ENCODE results near the gene P2RY13. TPM values are rescaled to one million over a fixed set of nuclear protein-coding genes. Genes with fewer than 3 reads are reported as not detected.

The P2RY13 gene
- total RNA-seq, 1 experiment from 2014 or later, result not detected

DNA sequence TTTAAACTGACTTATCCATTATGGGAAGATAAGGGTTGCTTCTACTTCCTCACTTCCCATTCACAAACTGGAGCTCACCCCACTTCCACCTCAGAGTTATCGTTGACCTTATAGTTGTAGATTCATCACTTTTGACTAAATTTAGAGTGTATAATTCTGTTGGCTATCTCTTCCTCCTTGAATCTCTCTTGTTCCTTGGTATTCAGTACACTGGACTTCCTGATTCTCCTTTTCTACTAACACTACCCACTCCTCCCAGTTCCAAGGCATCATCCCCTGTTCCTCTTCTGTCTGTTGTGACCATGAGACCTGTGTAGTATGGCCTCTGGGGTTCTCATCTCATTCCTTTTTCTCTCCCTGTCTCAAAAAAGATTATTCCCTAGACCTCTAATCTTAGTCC is 6.8 kb downstream of the P2RY13 start:
- no peaks in the 10 kb centered on the region for H3K4me1 ChIP-seq (ENCODE audit: insufficient read depth, low read length)
- TF ChIP-seq, protein P1, sequence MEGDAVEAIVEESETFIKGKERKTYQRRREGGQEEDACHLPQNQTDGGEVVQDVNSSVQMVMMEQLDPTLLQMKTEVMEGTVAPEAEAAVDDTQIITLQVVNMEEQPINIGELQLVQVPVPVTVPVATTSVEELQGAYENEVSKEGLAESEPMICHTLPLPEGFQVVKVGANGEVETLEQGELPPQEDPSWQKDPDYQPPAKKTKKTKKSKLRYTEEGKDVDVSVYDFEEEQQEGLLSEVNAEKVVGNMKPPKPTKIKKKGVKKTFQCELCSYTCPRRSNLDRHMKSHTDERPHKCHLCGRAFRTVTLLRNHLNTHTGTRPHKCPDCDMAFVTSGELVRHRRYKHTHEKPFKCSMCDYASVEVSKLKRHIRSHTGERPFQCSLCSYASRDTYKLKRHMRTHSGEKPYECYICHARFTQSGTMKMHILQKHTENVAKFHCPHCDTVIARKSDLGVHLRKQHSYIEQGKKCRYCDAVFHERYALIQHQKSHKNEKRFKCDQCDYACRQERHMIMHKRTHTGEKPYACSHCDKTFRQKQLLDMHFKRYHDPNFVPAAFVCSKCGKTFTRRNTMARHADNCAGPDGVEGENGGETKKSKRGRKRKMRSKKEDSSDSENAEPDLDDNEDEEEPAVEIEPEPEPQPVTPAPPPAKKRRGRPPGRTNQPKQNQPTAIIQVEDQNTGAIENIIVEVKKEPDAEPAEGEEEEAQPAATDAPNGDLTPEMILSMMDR (conservative IDR thresholded peaks at IDR 0.05), result no peak
- no peak overlapping the region for H4K91ac ChIP-seq (ENCODE audit: insufficient read length, low read depth, low read length)
- Mint-ChIP-seq H3K27ac (no peak overlapping the region), H3K4me1 (peaks cover 10 to 21% of the 10 kb centered on the region in 2 experiments), H3K9me3 (no peaks in the 10 kb centered on the region), H3K27me3 (ENCODE audit: low read depth) (no peaks in the 10 kb centered on the region), H3K36me3 (ENCODE audit: insufficient read depth in 1 of 3, low read depth in 3 of 3) (no peaks in the 10 kb centered on the region; a peak in 1 of 7 replicates), H3K4me3 (no peak overlapping the region)
- H3K23ac ChIP-seq (ENCODE audit: insufficient read length, low read depth, low read length), result no peak overlapping the region
- no peak overlapping the region for H3K9ac ChIP-seq (ENCODE audit: extremely low read depth, insufficient read length, low read length)
- no peak overlapping the region for H3K56ac ChIP-seq (ENCODE audit: insufficient read length, low read depth, low read length)
- no peaks in the 10 kb centered on the region for H3K23me2 ChIP-seq (ENCODE audit: insufficient read length, low read depth, low read length, poor library complexity, severe bottlenecking)
- no peak overlapping the region for H2AK5ac ChIP-seq (ENCODE audit: insufficient read length, low read length)
- H3K4ac ChIP-seq (ENCODE audit: low read depth, low read length), result no peak overlapping the region
- H2BK15ac ChIP-seq (ENCODE audit: low read depth, low read length), result no peak overlapping the region
- no peak overlapping the region for H3K18ac ChIP-seq (ENCODE audit: insufficient read length, low read depth, low read length)
- no peak overlapping the region for H3K4me2 ChIP-seq (ENCODE audit: insufficient read depth, insufficient read length, low read length)
- H3K27ac ChIP-seq (ENCODE audit: insufficient read length, low read depth, low read length), result no peak overlapping the region
- H2BK5ac ChIP-seq (ENCODE audit: insufficient read length, low read length), result no peak overlapping the region
- no CpG with 5 or more reads among the region's 1 CpG for WGBS (ENCODE audit: extremely low coverage, insufficient read length, low lambda C conversion rate)
- no peaks in the 10 kb centered on the region for H3K27me3 ChIP-seq (ENCODE audit: insufficient read depth, low read length)
- no peak for DNase-seq
- no peak overlapping the region for H2AFZ ChIP-seq (ENCODE audit: low read length)
- no peak overlapping the region for H2BK12ac ChIP-seq (ENCODE audit: insufficient read length, low read depth, low read length)
- H2BK20ac ChIP-seq (ENCODE audit: low read depth, low read length, poor library complexity, severe bottlenecking), result no peak overlapping the region
- no peaks in the 10 kb centered on the region for H3K79me1 ChIP-seq (ENCODE audit: insufficient read depth, low read depth, low read length, poor library complexity, severe bottlenecking)
- no peak overlapping the region for H3K14ac ChIP-seq (ENCODE audit: insufficient read depth, low read length)
- H4K5ac ChIP-seq (ENCODE audit: insufficient read length, low read depth, low read length), result no peak overlapping the region
- H3K9me3 ChIP-seq (ENCODE audit: control insufficient read depth, low read depth, low read length), result no peaks in the 10 kb centered on the region
- no peak overlapping the region for H4K8ac ChIP-seq (replicated peaks; ENCODE audit: insufficient read length, low read depth, low read length)
- H3T11ph ChIP-seq (ENCODE audit: low read length), result no peak overlapping the region
- no peak overlapping the region for H2BK120ac ChIP-seq (ENCODE audit: low read depth, low read length, poor library complexity, severe bottlenecking)
- no peaks in the 10 kb centered on the region for H4K20me1 ChIP-seq (ENCODE audit: control insufficient read depth, insufficient read depth, insufficient read length)
- H3K79me2 ChIP-seq (ENCODE audit: insufficient read depth, low read length), result no peaks in the 10 kb centered on the region
